ENCODE results near the gene MARCHF3.

DNA sequence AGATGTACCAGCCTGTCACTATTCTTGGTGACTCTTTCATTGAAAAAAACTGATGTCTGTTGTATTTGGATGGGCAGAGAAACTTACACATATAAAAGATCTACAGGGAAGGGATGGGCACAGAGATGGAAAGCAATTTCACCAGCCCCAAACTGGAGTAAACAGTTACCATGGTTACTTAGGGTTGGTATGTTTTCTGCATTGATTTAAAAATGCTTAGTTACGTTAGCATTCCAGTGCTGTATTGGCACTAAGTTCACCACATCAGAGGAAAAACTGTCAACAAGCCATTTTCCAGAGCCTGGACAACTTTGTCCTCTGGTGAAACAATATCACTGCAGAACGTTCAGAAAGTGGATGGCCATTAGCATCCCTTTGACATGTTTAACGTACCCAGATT is 28.0 kb downstream of the MARCHF3 start:
- TF ChIP-seq, protein P1, sequence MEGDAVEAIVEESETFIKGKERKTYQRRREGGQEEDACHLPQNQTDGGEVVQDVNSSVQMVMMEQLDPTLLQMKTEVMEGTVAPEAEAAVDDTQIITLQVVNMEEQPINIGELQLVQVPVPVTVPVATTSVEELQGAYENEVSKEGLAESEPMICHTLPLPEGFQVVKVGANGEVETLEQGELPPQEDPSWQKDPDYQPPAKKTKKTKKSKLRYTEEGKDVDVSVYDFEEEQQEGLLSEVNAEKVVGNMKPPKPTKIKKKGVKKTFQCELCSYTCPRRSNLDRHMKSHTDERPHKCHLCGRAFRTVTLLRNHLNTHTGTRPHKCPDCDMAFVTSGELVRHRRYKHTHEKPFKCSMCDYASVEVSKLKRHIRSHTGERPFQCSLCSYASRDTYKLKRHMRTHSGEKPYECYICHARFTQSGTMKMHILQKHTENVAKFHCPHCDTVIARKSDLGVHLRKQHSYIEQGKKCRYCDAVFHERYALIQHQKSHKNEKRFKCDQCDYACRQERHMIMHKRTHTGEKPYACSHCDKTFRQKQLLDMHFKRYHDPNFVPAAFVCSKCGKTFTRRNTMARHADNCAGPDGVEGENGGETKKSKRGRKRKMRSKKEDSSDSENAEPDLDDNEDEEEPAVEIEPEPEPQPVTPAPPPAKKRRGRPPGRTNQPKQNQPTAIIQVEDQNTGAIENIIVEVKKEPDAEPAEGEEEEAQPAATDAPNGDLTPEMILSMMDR (IDR thresholded peaks at IDR 0.05; ENCODE audit: low read depth, low read length), result no peak
- no peak for TF ChIP-seq MAX (IDR thresholded peaks at IDR 0.05; ENCODE audit: low read depth, low read length)

All from NB4 (cell line).